HG02884 (cell line): ENCODE measurements around the gene GNPTG.
"Not testable (repeated sequence)": the region's sequence is repeated elsewhere in the genome, so short reads cannot be mapped to it uniquely, and the experiment has no call there.

Experiments
- ATAC-seq: cut with Tn5 transposase; IDR thresholded peaks from one replicate; pipeline ENCODE4 v1.9.1; 2021; ENCODE audit warnings: mild to moderate bottlenecking, moderate library complexity; ENCODE audit not compliant: unreplicated experiment

Gene GNPTG

DNA sequence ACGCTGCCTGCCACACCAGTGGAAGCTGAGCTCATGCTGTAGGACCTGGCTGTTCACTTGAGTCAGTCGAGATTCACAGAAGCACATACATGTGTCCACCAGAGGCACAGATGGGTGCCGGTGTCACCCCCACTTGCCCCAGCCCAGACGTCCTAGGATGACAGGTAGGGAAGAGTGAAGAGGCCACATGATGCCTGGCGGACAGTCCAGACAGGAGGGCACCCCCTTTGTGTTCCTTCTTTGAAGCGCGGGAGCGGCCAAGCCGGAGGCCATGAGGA lies 33.5 kb upstream of the GNPTG start:
- no peak for ATAC-seq

DNA sequence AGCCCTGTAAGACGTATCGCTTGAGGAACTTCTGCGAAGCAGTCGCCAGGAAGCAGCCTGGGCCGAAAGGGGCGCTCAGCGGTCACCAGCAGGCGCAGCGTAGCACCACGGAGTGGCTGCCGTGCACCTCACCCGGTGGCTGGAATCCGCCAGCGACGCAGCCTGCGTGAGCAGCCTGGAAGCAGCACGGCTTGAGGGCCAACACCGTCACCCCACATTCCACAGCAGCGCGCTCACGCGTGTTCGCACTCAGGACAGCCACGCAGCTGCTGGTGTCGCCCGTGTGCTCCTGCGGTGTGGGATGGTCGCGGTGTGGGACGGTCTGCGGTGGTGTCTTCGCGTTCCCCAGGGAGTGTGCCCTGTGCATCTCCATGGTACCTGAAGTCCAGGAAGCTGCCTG lies 32.7 kb upstream of the GNPTG start:
- ATAC-seq = no peak

GRCh38 chr16:1320097-1320496 lies 31.6 kb upstream of the GNPTG start:
- ATAC-seq = no peak

DNA sequence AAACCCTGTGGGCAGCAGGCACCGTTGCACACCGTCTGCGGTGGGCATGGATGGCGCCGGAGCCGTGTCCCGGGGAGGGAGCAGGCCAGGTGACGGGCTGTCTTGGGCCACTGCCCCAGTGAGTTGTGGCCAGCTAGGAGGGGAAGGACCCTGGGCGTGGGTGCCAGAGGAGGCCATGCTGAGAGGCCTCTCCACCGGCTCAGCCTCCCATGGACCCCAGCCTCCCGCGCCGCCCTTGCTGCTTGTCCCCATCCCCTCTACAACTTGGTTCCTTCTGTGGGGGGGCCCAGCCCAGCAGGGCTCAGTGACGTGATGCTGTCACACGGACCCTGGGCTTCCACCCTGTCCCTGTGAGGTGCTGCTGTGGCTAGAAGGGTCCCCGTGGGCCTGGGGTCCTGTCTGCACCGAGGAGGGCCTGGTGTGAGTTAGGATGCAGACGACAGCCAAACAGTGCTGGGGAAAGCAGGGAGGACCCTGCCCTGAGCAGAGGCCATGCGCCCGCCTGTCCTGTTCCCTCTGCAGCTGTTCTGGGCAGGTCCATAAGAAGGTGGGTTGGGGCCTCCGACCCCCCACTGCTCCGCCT lies 31.0 kb upstream of the GNPTG start:
- ATAC-seq = no peak

DNA sequence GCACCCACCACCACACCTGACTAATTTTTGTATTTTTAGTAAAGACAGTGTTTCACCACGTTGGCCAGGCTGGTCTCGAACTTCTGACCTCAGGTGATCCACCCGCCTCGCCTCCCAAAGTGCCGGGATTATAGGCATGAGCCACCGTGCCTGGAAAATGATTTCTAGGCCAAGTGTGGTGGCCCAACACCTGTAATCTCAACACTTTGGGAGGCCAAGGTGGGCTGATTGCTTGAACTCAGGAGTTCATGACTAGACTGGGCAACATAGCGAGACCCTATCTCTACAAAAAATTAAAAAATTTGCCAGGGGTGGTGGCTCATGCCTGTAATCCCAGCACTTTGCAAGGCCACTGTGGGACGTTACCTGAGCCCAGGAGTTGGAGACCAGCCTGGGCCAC lies 29.3 kb upstream of the GNPTG start:
- ATAC-seq = no peak

- ATAC-seq = no peak
Observed at GRCh38 chr16:1323296-1324239, 28.2 kb upstream of the GNPTG start.

DNA sequence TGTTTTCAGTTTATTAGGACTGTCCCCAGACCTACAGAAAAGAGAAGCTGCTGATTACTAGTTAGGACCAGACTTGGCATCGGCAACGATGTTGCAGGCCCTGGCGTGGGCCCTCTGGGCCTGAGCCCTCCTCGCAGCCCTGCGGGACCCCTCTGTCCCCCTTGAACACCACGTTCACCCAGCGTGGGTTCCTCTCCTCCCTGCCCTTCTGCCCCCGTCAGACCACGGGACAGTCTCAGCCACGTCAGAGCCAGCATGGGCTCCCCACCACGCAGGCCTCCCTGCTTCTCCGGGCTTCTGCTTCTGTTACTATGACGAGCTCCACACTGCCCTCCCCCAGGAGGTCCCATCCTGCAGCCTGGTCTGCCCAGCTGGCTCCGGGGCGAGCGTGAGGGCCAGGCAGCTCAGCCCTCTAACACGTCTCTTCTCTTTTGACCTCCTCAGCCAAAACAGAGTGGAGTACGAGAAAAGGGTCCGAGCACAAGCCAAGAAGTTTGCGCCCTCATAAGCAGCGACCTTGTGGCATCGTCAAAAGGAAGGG lies 27.4 kb upstream of the GNPTG start:
- no peak for ATAC-seq

DNA sequence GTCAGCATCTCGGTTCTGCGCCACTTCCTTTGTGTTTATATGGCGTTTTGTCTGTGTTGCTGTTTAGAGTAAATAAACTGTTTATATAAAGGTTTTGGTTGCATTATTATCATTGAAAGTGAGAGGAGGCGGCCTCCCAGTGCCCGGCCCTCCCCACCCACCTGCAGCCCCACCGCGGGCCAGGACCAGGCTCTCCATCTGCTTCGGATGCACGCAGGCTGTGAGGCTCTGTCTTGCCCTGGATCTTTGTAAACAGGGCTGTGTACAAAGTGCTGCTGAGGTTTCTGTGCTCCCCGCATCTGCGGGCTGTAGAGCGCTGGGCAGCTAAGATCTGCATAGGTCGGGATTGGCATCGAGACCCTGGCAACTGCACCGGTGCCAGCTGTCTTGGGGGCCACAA lies 26.5 kb upstream of the GNPTG start:
- ATAC-seq = no peak

DNA sequence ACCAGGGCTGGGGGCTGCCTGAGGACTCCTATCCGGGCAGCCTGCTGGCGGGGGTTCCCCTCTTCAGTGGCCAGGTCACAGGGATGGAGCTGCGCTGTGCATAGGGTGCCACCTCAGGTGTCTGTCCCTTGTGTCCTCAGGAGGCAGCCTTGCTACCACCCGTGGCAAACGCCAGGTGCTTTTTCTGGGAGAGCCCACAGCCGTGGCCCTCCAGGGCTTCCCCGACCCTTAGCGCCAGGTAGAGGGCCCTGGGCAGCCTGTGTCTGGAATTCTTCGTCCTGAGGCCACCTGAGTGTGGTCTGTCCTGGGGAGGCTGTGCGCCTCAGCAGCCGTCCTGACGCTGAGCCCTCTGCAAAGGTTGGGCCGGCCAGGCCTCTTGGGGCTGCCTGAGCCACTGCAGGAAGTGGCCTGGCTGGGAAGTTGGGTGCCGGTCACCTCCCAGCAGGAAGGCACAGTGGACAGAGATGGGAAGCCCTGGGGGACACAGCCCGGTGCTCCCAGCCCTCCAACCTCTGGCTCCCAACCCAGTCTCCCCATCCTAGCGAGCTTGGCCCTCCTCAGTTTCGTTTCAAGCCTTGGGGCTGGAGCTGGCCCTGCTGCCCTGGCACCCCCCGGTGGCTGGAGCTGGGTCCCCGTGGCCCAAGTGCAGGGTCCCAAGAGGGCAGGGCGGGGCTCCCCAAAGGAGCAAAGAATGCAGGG lies 25.9 kb upstream of the GNPTG start:
- ATAC-seq = no peak

- no peak for ATAC-seq
Observed at GRCh38 chr16:1326391-1326790, 25.3 kb upstream of the GNPTG start.

GRCh38 chr16:1326946-1327618 lies 24.6 kb upstream of the GNPTG start:
- no peak for ATAC-seq

GRCh38 chr16:1327619-1327947 lies 24.1 kb upstream of the GNPTG start:
- no peak for ATAC-seq

DNA sequence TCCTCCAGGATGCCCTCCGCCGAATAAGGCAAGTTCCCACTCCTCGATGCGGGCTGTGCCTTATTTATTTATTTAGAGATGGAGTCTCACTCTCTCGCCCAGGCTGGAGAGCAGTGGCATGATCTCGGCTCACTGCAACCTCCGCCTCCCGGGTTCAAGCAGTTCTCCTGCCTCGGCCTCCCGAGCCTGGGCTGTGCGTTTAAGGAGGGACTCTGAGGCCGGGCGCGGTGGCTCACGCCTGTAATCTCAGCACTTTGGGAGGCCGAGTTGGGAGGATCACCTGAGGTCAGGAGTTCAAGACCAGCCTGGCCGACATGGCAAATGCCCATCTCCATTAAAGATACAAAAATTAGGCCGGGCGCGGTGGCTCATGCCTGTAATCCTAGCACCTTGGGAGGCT lies 23.6 kb upstream of the GNPTG start:
- ATAC-seq = not testable (repeated sequence)

DNA sequence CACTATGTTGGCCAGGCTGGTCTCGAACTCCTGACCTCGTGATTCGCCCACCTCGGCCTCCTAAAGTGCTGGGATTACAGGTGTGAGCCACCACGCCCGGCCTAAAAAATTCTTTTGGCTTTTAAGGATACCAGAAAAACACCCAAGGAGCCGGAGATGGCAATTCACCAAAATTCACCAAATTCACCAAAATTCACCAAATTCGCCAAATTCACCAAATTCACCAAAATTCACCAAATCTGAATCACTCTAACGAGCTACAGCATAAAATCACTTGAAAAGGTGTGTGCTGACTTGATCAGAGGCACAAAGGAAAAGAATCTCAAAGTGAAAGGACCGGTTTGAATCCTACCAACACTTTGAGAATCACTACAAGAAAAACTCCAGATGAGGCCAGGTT lies 22.8 kb upstream of the GNPTG start:
- ATAC-seq = not testable (repeated sequence)

DNA sequence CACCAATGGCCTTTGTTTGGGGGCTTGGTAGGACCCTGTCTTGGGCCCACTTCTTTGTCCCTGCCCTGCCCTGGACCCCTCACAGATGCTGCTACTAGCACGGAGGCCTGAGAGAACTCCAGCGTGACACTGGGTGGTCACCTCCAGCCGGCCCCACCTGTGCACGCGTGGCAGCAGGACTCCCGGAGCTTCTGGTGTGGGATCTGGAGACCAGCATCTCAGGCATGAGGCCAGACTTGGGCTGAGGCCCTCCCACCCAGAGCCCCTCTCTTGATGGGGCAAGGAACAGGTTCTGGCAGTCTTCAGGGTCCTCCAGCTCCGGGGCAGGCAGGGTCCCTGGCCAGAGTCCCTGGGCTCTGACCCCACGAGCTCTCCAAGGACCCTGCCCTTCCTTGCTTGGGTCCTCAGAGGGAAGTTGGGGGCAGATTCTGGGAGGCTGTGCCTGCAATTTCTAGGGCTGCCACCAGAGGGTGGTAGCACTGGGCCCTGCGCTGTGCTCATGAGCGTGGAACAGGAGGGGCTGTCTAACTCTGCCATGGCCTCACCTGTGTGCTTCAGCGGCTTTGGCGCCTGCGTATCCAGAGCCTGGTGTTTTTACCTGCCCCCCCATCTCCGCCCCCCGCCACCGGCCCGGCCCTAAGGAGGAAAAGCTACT lies 21.3 kb upstream of the GNPTG start:
- no peak for ATAC-seq

GRCh38 chr16:1330931-1331711 lies 20.6 kb upstream of the GNPTG start:
- no peak for ATAC-seq

GRCh38 chr16:1331712-1332617 lies 19.8 kb upstream of the GNPTG start:
- peak; percentile 50 for ATAC-seq

GRCh38 chr16:1332618-1333148 lies 19.0 kb upstream of the GNPTG start:
- ATAC-seq = no peak
